Measurements from ENCODE around the gene AKAP12.

- TF ChIP-seq NFATC4 (CRISPR knock-in tag; IDR thresholded peaks at IDR 0.05), result no peak
- no peak for TF ChIP-seq ZNF416 (CRISPR knock-in tag; IDR thresholded peaks at IDR 0.05)
Observed at GRCh38 chr6:151372164-151372563, 132.4 kb downstream of the AKAP12 start.

Data from WTC11 (cell line).